ENCODE measurements around the gene PTPN14. TPM values are rescaled to one million over a fixed set of nuclear protein-coding genes. Genes with fewer than 3 reads are reported as not detected.
A peak's percentile ranks its signal among the peaks of the same experiment; 100 is the strongest.

The PTPN14 gene
- total RNA-seq, 1 donor from 2014 or later = 71.4 TPM

DNA sequence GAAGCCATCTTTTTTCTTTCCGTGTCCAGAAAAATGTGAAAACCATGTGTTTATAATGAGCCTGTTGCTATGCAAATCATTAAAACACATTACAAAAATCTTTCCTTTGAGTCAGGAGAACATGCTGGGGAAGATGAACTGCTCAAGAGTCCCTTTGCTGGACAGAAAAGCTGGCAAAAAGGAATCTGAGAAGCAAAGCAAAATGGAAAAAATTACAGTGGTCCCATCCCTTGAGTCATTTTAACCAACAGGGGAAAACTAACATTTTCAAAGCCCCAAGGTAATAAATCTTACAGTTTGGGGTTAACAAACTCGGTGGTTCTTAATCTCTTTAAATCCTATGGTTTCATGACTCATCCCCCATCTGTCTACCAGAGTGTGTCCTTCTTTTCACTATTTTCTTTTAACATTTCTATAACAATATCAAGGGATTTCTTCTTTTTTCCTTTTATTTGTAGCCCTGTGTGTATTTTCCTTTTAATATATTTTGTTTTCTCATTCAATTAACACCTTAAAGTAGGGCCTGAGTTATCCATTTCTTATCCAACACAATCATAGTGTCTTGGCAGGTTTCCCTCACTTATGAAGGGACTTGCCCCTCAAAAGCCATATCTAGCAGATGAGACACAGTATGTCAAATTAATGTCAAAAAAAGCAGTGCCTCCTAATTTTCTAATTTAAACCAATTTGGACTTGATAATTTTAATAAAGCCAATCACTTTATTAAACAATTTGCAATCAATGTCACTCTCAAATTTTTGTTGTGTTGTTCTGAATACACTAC, 105.4 kb downstream of the PTPN14 start:
- DNase-seq (ENCODE audit: low spot score) = no peak
- Mint-ChIP-seq H3K27ac (peak overlapping the region; percentile 99), H3K4me1 (ENCODE audit: low read depth) (peaks cover 74% of the 10 kb centered on the region), H3K4me3 (ENCODE audit: low read depth) (peak overlapping the region; percentile 24), H3K9me3 (peaks cover 8% of the 10 kb centered on the region), H3K27me3 (ENCODE audit: low read depth) (no peaks in the 10 kb centered on the region), H3K36me3 (ENCODE audit: low read depth) (peaks cover 46% of the 10 kb centered on the region)
- intact Hi-C loops (cut with micrococcal nuclease) = loop anchor here (1.0 to 2.0 kb wide), 2 partner anchors 8 to 105 kb away; partner anchors contain the start of gene PTPN14

DNA sequence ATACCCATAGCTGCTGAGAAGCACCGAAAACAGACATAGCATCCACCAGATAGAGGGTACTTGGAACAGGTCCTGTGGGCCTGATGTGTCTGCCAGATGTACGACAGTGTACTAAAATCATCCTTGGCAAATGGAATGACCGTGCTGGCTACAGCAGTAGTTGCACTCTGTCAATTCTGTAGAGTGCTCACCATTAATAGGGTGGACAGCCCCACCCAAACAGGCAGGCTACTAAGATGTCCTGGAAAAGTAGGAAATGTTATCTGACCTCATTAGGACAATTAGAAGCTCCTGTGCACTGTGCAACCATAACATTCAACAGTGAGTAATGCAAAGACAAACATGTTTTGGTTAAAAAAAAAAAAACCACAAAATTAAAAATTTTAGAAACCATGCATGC, 106.2 kb downstream of the PTPN14 start:
- Mint-ChIP-seq H3K36me3 (ENCODE audit: low read depth) (peaks cover 38% of the 10 kb centered on the region), H3K27ac (peak overlapping the region; percentile 99)

DNA sequence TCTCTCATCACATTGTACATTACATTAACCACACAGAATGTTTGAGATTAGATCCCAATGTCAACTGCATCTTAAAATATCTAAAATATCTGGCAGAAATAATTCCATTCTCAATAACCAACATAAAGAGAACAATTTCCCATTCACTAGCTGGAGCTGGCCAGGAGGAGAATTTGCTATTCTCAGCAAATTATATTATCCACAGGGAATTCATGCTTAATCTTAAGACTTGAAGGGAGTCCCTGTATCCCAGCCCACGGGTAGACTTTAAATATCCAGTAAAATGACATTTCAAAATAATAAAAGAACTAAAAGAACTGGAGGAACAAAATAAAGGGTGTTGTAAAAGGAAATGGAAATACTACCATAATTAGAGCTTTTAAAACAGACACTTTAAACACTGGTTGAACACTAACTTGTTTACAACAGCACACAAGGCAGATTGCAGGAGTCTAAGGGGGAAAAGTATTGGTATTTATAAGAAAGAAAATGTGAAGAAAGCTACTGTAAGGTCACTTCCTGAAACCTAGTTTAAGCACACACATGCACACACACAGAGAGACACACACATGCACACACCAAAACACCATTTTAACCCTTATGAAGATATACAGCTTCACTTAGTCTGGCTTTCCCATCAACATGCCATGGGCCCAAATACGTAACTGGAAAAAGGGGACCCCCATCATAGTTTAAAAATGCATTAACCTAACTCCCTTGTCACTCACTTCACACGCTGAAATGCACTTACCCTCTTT, 107.0 kb downstream of the PTPN14 start:
- peaks cover 7% of the 10 kb centered on the region for H3K9me3 Mint-ChIP-seq
- peak overlapping the region; percentile 99 for H3K27ac Mint-ChIP-seq
- no peaks in the 10 kb centered on the region for H3K27me3 Mint-ChIP-seq (ENCODE audit: low read depth)
- intact Hi-C loops (cut with micrococcal nuclease) = loop anchor here (5.0 kb wide), 1 partner anchor 187 kb away; no protein-coding TSS in a partner anchor
- DNase-seq (ENCODE audit: low spot score) = no peak
- peaks cover 37% of the 10 kb centered on the region for H3K36me3 Mint-ChIP-seq (ENCODE audit: low read depth)
- no peak overlapping the region for H3K4me3 Mint-ChIP-seq (ENCODE audit: low read depth)
- H3K4me1 Mint-ChIP-seq (ENCODE audit: low read depth) = peaks cover 83% of the 10 kb centered on the region

More for the DNA sequence above, 106.2 kb downstream of the PTPN14 start:
- Mint-ChIP-seq H3K4me1 (ENCODE audit: low read depth) (peaks cover 76% of the 10 kb centered on the region), H3K27me3 (ENCODE audit: low read depth) (no peaks in the 10 kb centered on the region), H3K9me3 (peaks cover 8% of the 10 kb centered on the region), H3K4me3 (ENCODE audit: low read depth) (no peak overlapping the region)
- DNase-seq (ENCODE audit: low spot score) = no peak
- intact Hi-C loops (cut with micrococcal nuclease) = no loop called here

DNA sequence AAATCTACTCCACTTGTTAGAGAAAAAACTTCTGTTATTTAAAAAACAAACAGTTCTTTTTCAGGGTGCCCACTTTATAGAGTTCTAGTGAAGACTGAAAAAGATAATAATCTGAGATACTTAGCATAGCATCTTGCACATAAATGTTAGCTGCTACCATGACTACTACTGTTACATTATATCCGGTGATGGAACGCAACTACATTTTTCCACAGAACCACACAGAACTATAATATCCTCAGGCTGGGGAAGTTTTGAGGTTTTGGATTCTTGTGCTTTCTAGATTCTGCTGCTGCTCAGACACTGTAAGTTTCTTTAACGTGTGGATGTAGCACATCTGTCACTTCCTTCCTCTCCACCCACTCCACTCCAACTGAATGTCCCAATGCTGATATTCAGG, 110.3 kb downstream of the PTPN14 start:
- Mint-ChIP-seq H3K4me3 (ENCODE audit: low read depth) (peak overlapping the region; percentile 34), H3K27me3 (ENCODE audit: low read depth) (no peaks in the 10 kb centered on the region), H3K4me1 (ENCODE audit: low read depth) (peaks cover 77% of the 10 kb centered on the region), H3K9me3 (no peaks in the 10 kb centered on the region), H3K27ac (peak overlapping the region; percentile 93), H3K36me3 (ENCODE audit: low read depth) (peaks cover 20% of the 10 kb centered on the region)
- intact Hi-C loops (cut with micrococcal nuclease) = loop anchor here (1.0 to 5.0 kb wide), 4 partner anchors 10 to 184 kb away; no protein-coding TSS in a partner anchor
- no peak for DNase-seq (ENCODE audit: low spot score)

DNA sequence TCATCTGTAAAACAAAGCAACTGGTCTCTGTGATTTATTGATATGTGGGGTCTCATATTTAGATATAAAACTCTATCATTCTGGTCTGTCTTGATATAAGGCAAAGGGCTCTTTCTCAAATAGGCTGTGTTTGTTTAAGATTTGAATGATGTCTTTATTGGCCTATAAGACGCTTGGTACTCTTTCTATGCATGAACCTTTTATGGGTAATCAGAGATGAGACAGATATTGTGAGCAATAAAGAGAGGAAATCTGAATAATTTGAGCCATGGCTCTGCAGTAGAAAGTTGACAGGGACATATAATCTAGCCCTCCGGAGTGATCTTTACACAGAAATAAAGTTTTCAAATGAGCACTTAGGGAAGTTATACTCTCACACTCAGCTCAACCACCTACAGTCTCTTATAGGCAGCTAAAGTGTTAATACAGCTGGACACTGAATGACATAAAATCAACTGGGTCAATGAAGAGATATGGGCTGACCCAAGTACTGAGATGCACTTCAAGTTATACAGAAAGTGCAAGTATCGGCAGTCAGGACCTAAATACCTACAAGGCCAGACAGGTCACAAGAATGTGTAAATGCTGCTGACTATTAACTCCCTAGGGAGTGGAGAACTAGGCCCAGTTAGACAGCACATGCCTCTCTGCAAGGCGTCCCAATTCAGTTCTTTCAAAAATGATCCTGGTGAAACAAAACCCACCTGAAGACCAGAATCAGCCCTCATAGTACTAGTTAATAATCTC, 111.0 kb downstream of the PTPN14 start:
- peaks cover 76% of the 10 kb centered on the region for H3K4me1 Mint-ChIP-seq (ENCODE audit: low read depth)
- H3K9me3 Mint-ChIP-seq = peaks cover 5% of the 10 kb centered on the region
- DNase-seq (ENCODE audit: low spot score) = no peak
- H3K4me3 Mint-ChIP-seq (ENCODE audit: low read depth) = peak overlapping the region; percentile 58
- H3K27ac Mint-ChIP-seq = peak overlapping the region; percentile 93
- H3K36me3 Mint-ChIP-seq (ENCODE audit: low read depth) = peaks cover 27% of the 10 kb centered on the region
- intact Hi-C loops (cut with micrococcal nuclease) = loop anchor here (5.0 kb wide), 1 partner anchor 183 kb away; no protein-coding TSS in a partner anchor
- H3K27me3 Mint-ChIP-seq (ENCODE audit: low read depth) = no peaks in the 10 kb centered on the region

DNA sequence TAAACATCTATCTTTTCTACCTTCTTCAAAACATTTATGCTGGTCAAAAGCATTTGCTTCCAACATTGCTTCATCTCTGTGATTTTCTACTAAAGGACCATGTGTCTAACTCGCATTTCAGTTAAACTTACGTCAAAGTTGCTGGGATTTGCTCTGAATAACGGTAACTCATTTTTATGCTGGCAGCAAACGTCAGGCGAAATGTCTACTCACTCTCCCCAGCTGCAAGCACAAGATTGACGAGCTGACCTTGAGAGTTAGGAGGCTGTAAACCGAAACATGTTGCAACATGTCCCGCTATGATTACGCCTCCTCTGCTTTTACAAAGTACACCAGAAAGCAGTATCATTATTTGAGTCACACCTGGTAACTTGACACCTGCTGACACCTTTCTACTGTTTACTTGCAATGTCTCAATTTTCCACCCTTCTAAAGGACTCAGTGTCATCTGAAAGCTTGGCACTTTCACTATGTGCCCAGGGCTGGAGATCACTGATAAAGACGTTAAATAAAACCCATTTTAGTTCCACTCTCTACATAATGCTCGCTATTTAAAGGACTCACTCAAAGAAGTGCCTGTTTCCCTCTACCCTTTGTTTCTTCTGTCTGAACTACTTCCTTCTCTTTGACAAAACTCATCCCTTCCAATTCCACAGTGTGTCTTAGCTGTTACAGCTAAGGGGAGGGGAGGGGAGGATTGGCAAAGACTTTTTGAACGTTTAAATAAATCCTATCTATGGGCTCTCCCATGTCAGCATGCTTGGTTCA, 111.9 kb downstream of the PTPN14 start:
- peak; percentile 59 for DNase-seq (ENCODE audit: low spot score)
- Mint-ChIP-seq H3K27me3 (ENCODE audit: low read depth) (no peaks in the 10 kb centered on the region), H3K4me3 (ENCODE audit: low read depth) (peak overlapping the region; percentile 58), H3K4me1 (ENCODE audit: low read depth) (peaks cover 68% of the 10 kb centered on the region), H3K9me3 (peaks cover 5% of the 10 kb centered on the region), H3K27ac (peak overlapping the region; percentile 93), H3K36me3 (ENCODE audit: low read depth) (peaks cover 30% of the 10 kb centered on the region)
- intact Hi-C loops (cut with micrococcal nuclease) = loop anchor here (1.0 to 5.0 kb wide), 8 partner anchors 11 to 182 kb away; partner anchors contain the start of gene SMYD2

DNA sequence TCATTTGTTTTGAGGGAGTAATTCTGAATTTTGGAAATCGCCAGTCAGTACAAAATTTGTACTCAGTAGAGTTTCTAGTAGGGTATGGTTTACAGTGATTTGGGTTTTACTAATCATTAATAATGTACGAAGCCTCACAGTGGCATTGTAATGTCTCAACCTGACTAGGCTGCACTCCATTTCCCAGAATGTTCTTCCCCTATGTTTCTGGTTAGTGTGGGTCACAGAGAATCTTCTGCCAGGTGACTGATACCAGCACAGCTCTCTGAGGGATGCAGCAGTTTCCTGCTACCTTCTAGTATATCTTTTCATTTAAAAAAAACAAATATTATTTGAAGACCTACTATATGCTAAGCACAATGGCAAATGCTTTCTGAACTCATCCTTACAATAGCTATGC, 112.9 kb downstream of the PTPN14 start:
- Mint-ChIP-seq H3K4me1 (ENCODE audit: low read depth) (peaks cover 66% of the 10 kb centered on the region), H3K4me3 (ENCODE audit: low read depth) (peak overlapping the region; percentile 58)
- intact Hi-C loops (cut with micrococcal nuclease) = loop anchor here (1.0 to 5.0 kb wide), 5 partner anchors 8 to 156 kb away; partner anchors contain the start of gene SMYD2

DNA sequence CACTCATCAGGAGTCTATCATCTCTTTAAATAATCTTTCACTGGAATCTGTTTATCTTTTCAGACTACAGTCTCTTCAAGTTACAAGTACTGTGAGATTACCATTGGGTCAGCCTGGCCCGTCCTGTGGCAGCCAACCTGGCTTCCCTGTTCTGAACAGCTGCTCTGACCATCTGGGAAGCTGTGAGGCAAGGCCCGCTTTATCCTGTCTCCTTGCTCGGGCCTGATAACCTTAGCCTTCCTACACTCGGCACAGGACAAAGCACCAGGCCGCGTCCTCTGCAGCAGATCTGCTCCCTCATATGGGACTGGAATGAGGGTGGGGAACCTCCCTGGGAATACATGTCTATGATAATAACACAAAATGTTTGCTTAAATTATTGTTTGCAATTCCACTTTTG, 113.3 kb downstream of the PTPN14 start:
- H3K4me1 Mint-ChIP-seq (ENCODE audit: low read depth) = peaks cover 66% of the 10 kb centered on the region
- intact Hi-C loops (cut with micrococcal nuclease) = loop anchor here (1.0 to 5.0 kb wide), 5 partner anchors 8 to 156 kb away; partner anchors contain the start of gene SMYD2
- H3K27me3 Mint-ChIP-seq (ENCODE audit: low read depth) = no peaks in the 10 kb centered on the region
- H3K4me3 Mint-ChIP-seq (ENCODE audit: low read depth) = no peak overlapping the region
- peaks cover 11% of the 10 kb centered on the region for H3K9me3 Mint-ChIP-seq
- H3K27ac Mint-ChIP-seq = peak overlapping the region; percentile 93
- no peak for DNase-seq (ENCODE audit: low spot score)
- H3K36me3 Mint-ChIP-seq (ENCODE audit: low read depth) = peaks cover 39% of the 10 kb centered on the region

More for the DNA sequence above, 112.9 kb downstream of the PTPN14 start:
- no peaks in the 10 kb centered on the region for H3K27me3 Mint-ChIP-seq (ENCODE audit: low read depth)
- DNase-seq (ENCODE audit: low spot score) = no peak
- H3K27ac Mint-ChIP-seq = peak overlapping the region; percentile 93
- H3K36me3 Mint-ChIP-seq (ENCODE audit: low read depth) = peaks cover 39% of the 10 kb centered on the region
- H3K9me3 Mint-ChIP-seq = peaks cover 11% of the 10 kb centered on the region

DNA sequence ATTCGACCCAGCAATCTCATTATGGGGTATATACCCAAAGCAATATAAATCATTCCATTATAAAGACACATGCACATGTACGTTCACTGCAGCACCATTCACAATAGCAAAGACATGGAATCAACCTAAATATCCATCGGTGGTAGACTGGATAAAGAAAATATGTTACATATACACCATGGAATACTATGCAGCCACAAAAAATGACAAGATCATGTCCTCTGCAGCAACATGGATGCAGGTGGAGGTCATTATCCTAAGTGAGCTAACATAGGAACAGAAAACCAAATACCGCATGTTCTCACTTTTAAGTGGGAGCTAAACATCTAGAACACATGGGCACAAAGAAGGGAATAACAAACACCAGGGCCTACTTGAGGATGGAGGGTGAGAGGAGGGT, 115.5 kb downstream of the PTPN14 start:
- Mint-ChIP-seq H3K27me3 (ENCODE audit: low read depth) (no peaks in the 10 kb centered on the region), H3K4me3 (ENCODE audit: low read depth) (no peak overlapping the region), H3K4me1 (ENCODE audit: low read depth) (peaks cover 63% of the 10 kb centered on the region), H3K36me3 (ENCODE audit: low read depth) (peaks cover 53% of the 10 kb centered on the region), H3K9me3 (peaks cover 11% of the 10 kb centered on the region), H3K27ac (peak overlapping the region; percentile 60)
- DNase-seq (ENCODE audit: low spot score) = no peak
- intact Hi-C loops (cut with micrococcal nuclease) = loop anchor here (5.0 kb wide), 2 partner anchors 104 to 154 kb away; partner anchors contain the start of gene SMYD2

DNA sequence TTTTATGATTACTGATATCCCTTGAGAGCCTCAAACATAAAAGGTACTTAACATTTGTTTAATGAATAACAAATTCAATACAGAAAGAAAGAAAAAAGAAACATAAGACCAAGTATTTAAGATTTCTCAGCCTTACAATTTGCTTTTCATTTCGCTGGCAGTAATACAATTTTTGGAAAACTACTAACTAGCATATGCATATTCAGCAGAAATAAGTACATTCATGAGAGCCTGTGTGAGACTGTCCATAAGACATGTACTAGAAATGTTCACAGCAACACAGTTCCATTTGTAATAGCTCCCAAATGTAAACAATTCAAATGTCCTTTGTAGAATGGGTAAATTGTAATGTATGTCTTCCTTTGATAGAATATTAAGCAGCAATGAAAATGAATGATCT, 119.2 kb downstream of the PTPN14 start:
- H3K4me1 Mint-ChIP-seq (ENCODE audit: low read depth) = peaks cover 57% of the 10 kb centered on the region
- DNase-seq (ENCODE audit: low spot score) = no peak
- H3K4me3 Mint-ChIP-seq (ENCODE audit: low read depth) = no peak overlapping the region
- peaks cover 11% of the 10 kb centered on the region for H3K9me3 Mint-ChIP-seq
- H3K27ac Mint-ChIP-seq = no peak overlapping the region
- intact Hi-C loops (cut with micrococcal nuclease) = no loop called here
- H3K36me3 Mint-ChIP-seq (ENCODE audit: low read depth) = peaks cover 57% of the 10 kb centered on the region
- no peaks in the 10 kb centered on the region for H3K27me3 Mint-ChIP-seq (ENCODE audit: low read depth)

DNA sequence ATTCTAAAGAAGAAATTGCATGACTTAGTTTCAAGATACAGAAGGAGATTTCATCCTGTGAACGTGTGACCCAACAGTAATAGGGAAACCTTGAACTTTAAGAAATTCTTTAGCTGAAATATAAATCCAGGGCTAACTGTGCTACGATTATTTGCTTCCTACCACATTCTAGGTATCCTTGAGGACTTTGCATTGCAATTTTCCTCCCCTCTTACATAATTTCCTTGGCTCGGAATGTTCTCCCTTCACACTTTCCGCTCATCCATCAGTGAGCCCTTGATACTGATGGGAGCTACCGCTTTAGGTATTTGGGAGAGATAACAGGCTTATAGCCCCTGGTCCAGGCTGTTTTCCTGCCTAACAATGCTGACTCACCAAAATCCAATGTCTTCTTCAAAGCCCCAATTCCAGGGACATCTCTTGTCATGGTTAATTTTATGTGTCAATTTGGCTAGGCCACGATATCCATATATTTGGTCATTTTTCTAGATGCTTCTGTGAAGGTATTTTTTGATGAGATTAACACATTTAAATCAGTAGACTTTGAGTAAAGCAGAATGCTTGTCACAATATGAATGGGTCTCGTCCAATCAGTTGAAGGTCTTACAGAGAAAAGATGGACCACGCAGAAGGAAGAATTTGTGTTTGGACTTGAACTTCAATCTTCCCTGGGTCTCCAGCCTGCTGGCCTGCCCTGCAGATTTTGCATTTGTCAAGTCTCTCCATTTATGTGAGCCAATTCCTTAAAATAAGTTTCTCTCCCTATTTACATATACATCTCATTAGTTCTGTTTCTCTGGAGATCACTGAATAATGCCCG, 121.2 kb downstream of the PTPN14 start:
- intact Hi-C loops (cut with micrococcal nuclease) = loop anchor here (5.0 kb wide), 1 partner anchor 43 kb away; no protein-coding TSS in a partner anchor
- Mint-ChIP-seq H3K9me3 (peaks cover 5% of the 10 kb centered on the region), H3K27ac (no peak overlapping the region)

More for the DNA sequence above, 121.2 kb downstream of the PTPN14 start:
- Mint-ChIP-seq H3K27me3 (ENCODE audit: low read depth) (no peaks in the 10 kb centered on the region), H3K4me1 (ENCODE audit: low read depth) (peaks cover 68% of the 10 kb centered on the region), H3K4me3 (ENCODE audit: low read depth) (no peak overlapping the region), H3K36me3 (ENCODE audit: low read depth) (peaks cover 56% of the 10 kb centered on the region)
- DNase-seq (ENCODE audit: low spot score) = no peak

Data from activated T-helper 2 cell treated with anti-CD3 and anti-CD28 coated beads, Interferon-gamma antibody, Interleukin-2, Interleukin-4, amounts not matched to agents 10 μg/mL and 5 μg/mL and 100 μg/mL, durations not matched to agents 14 hours and 24 hours and 36 hours (primary cell).